ENCODE measurements around the gene VWA3A. TPM values are rescaled to one million over a fixed set of nuclear protein-coding genes. Genes with fewer than 3 reads are reported as not detected.

VWA3A gene
- total RNA-seq, 1 experiment from 2014 or later = 0.64 TPM

GRCh38 chr16:22070361-22071330 is 21.7 kb upstream of the VWA3A start:
- Histone ChIP-seq H3K9me3 (ENCODE audit: low read depth, low read length, poor library complexity, severe bottlenecking) (no peaks in the 10 kb centered on the region), H3K4me1 (ENCODE audit: insufficient read depth, low read length, poor library complexity, severe bottlenecking) (no peaks in the 10 kb centered on the region), H3K4me3 (ENCODE audit: low read depth, low read length, poor library complexity, severe bottlenecking) (no peak overlapping the region), H3K36me3 (ENCODE audit: insufficient read depth, low read length, poor library complexity, severe bottlenecking) (no peaks in the 10 kb centered on the region), H3K27ac (ENCODE audit: low read depth, low read length, poor library complexity, severe bottlenecking) (no peak overlapping the region), H3K27me3 (replicated peaks; ENCODE audit: insufficient read depth, low read depth, low read length, poor library complexity) (no peaks in the 10 kb centered on the region)
- intact Hi-C loops (cut with micrococcal nuclease; ENCODE audit: unreplicated experiment) = loop anchor here (5.0 kb wide), 1 partner anchor 118 kb away; the partner anchor contains the start of gene UQCRC2
- no peak for DNase-seq (ENCODE audit: low spot score)
- BruUV-seq (replicated peaks) = no TSS peak
- ChIA-PET CTCF (no interaction called here), POLR2A (ENCODE audit: low non-redundant PET) (no interaction called here)
- TF ChIP-seq EZH2 (IDR thresholded peaks at IDR 0.05; ENCODE audit: borderline replicate concordance, low read depth, low read length, poor library complexity, severe bottlenecking) = no peak
- TF ChIP-seq CTCF (conservative IDR thresholded peaks at IDR 0.05; ENCODE audit: low read depth, low read length) = no peak

GRCh38 chr16:22071331-22071910 is 20.9 kb upstream of the VWA3A start:
- Histone ChIP-seq H3K27ac (ENCODE audit: low read depth, low read length, poor library complexity, severe bottlenecking) (no peak overlapping the region), H3K27me3 (replicated peaks; ENCODE audit: insufficient read depth, low read depth, low read length, poor library complexity) (no peaks in the 10 kb centered on the region), H3K36me3 (ENCODE audit: insufficient read depth, low read length, poor library complexity, severe bottlenecking) (no peaks in the 10 kb centered on the region), H3K9me3 (ENCODE audit: low read depth, low read length, poor library complexity, severe bottlenecking) (no peaks in the 10 kb centered on the region), H3K4me3 (ENCODE audit: low read depth, low read length, poor library complexity, severe bottlenecking) (no peak overlapping the region), H3K4me1 (ENCODE audit: insufficient read depth, low read length, poor library complexity, severe bottlenecking) (no peaks in the 10 kb centered on the region)
- TF ChIP-seq CTCF (conservative IDR thresholded peaks at IDR 0.05; ENCODE audit: low read depth, low read length) (no peak), EZH2 (IDR thresholded peaks at IDR 0.05; ENCODE audit: borderline replicate concordance, low read depth, low read length, poor library complexity, severe bottlenecking) (no peak)
- CTCF ChIA-PET = no interaction called here
- no peak for DNase-seq (ENCODE audit: low spot score)
- POLR2A ChIA-PET (ENCODE audit: low non-redundant PET) = no interaction called here
- BruUV-seq (replicated peaks) = no TSS peak
- intact Hi-C loops (cut with micrococcal nuclease; ENCODE audit: unreplicated experiment) = loop anchor here (5.0 kb wide), 1 partner anchor 119 kb away; the partner anchor contains the start of gene UQCRC2

GRCh38 chr16:22073350-22073749 is 19.0 kb upstream of the VWA3A start:
- H3K4me3 ChIP-seq (ENCODE audit: low read depth, low read length, poor library complexity, severe bottlenecking) = no peak overlapping the region
- POLR2A ChIA-PET (ENCODE audit: low non-redundant PET) = no interaction called here
- H3K27ac ChIP-seq (ENCODE audit: low read depth, low read length, poor library complexity, severe bottlenecking) = no peak overlapping the region
- H3K4me1 ChIP-seq (ENCODE audit: insufficient read depth, low read length, poor library complexity, severe bottlenecking) = no peaks in the 10 kb centered on the region
- no TSS peak for BruUV-seq (replicated peaks)
- intact Hi-C loops (cut with micrococcal nuclease; ENCODE audit: unreplicated experiment) = loop anchor here (5.0 kb wide), 1 partner anchor 121 kb away; the partner anchor contains the start of gene UQCRC2
- no peak for DNase-seq (ENCODE audit: low spot score)
- TF ChIP-seq CTCF (conservative IDR thresholded peaks at IDR 0.05; ENCODE audit: low read depth, low read length) (no peak), EZH2 (IDR thresholded peaks at IDR 0.05; ENCODE audit: borderline replicate concordance, low read depth, low read length, poor library complexity, severe bottlenecking) (no peak)
- H3K9me3 ChIP-seq (ENCODE audit: low read depth, low read length, poor library complexity, severe bottlenecking) = no peaks in the 10 kb centered on the region
- CTCF ChIA-PET = no interaction called here
- no peaks in the 10 kb centered on the region for H3K27me3 ChIP-seq (replicated peaks; ENCODE audit: insufficient read depth, low read depth, low read length, poor library complexity)
- H3K36me3 ChIP-seq (ENCODE audit: insufficient read depth, low read length, poor library complexity, severe bottlenecking) = no peaks in the 10 kb centered on the region
